CD4-positive, alpha-beta T cell treated with Interleukin-6 at 100 ng/mL for 8 hours (primary cell): ENCODE data around the gene MYCBP2.
"Not testable (repeated sequence)": the region's sequence is repeated elsewhere in the genome, so short reads cannot be mapped to it uniquely, and the experiment has no call there.

ENCODE experiments used
- DNase-seq: peaks from one replicate; pipeline ENCODE4 v3.0.0-alpha.2; 2020; ENCODE audit warnings: mixed read lengths, low spot score

MYCBP2 gene

GRCh38 chr13:77291774-77292173 is 35.1 kb downstream of the MYCBP2 start:
- DNase-seq = no peak

GRCh38 chr13:77290342-77290741 is 36.6 kb downstream of the MYCBP2 start:
- DNase-seq = no peak

GRCh38 chr13:77289851-77290250 is 37.0 kb downstream of the MYCBP2 start:
- no peak for DNase-seq

GRCh38 chr13:77285632-77286031 is 41.3 kb downstream of the MYCBP2 start:
- not testable (repeated sequence) for DNase-seq

GRCh38 chr13:77285098-77285497 is 41.8 kb downstream of the MYCBP2 start:
- no peak for DNase-seq

- no peak for DNase-seq
Observed at GRCh38 chr13:77274126-77274525, 52.8 kb downstream of the MYCBP2 start.

GRCh38 chr13:77269141-77269540 is 57.8 kb downstream of the MYCBP2 start:
- no peak for DNase-seq

GRCh38 chr13:77267362-77267761 is 59.5 kb downstream of the MYCBP2 start:
- no peak for DNase-seq

GRCh38 chr13:77265336-77265735 is 61.6 kb downstream of the MYCBP2 start:
- no peak for DNase-seq

- no peak for DNase-seq
Observed at GRCh38 chr13:77262198-77262597, 64.7 kb downstream of the MYCBP2 start.

GRCh38 chr13:77250975-77251374 is 75.9 kb downstream of the MYCBP2 start:
- no peak for DNase-seq

GRCh38 chr13:77245224-77245623 is 81.7 kb downstream of the MYCBP2 start:
- not testable (repeated sequence) for DNase-seq

GRCh38 chr13:77239312-77239711 is 87.6 kb downstream of the MYCBP2 start:
- DNase-seq = no peak

- DNase-seq = no peak
Observed at GRCh38 chr13:77235456-77236022, 91.4 kb downstream of the MYCBP2 start.

- no peak for DNase-seq
Observed at GRCh38 chr13:77233159-77233558, 93.7 kb downstream of the MYCBP2 start.

- no peak for DNase-seq
Observed at GRCh38 chr13:77230560-77230959, 96.3 kb downstream of the MYCBP2 start.

- no peak for DNase-seq
Observed at GRCh38 chr13:77225946-77226345, 100.9 kb downstream of the MYCBP2 start.

- no peak for DNase-seq
Observed at GRCh38 chr13:77222909-77223308, 104.0 kb downstream of the MYCBP2 start.

- no peak for DNase-seq
Observed at GRCh38 chr13:77222000-77222690, 104.7 kb downstream of the MYCBP2 start.

- no peak for DNase-seq
Observed at GRCh38 chr13:77219401-77219800, 107.5 kb downstream of the MYCBP2 start.

- DNase-seq = no peak
Observed at GRCh38 chr13:77218274-77218673, 108.6 kb downstream of the MYCBP2 start.

GRCh38 chr13:77215543-77215942 is 111.4 kb downstream of the MYCBP2 start:
- DNase-seq = no peak

- DNase-seq = no peak
Observed at GRCh38 chr13:77213644-77214043, 113.2 kb downstream of the MYCBP2 start.

GRCh38 chr13:77207943-77208342 is 119.0 kb downstream of the MYCBP2 start:
- no peak for DNase-seq
